ENCODE results near the gene DPT.
"Not testable (repeated sequence)": the region's sequence is repeated elsewhere in the genome, so short reads cannot be mapped to it uniquely, and the experiment has no call there.

The DPT gene

GRCh38 chr1:168772428-168773060, 43.5 kb upstream of the DPT start:
- Histone ChIP-seq H3K4me3 (ENCODE audit: low read length) (no peak overlapping the region), H3K9me2 (replicated peaks; ENCODE audit: insufficient read depth, low read length) (no peaks in the 10 kb centered on the region), H3K79me2 (ENCODE audit: low read length) (no peaks in the 10 kb centered on the region), H3K36me3 (replicated peaks; ENCODE audit: insufficient read depth, low read length) (no peaks in the 10 kb centered on the region), H3K27me3 (replicated peaks; ENCODE audit: insufficient read depth, low read length) (no peaks in the 10 kb centered on the region), H3K4me2 (ENCODE audit: low read depth, low read length) (no peak overlapping the region), H3K9ac (ENCODE audit: low read length) (no peak overlapping the region), H3K4me1 (ENCODE audit: low read length) (no peaks in the 10 kb centered on the region), H3K27ac (ENCODE audit: low read length) (no peak overlapping the region), H3F3A (ENCODE audit: insufficient read depth, low read length) (no peaks in the 10 kb centered on the region), H3K9me3 (replicated peaks; ENCODE audit: insufficient read depth, low read length) (no peaks in the 10 kb centered on the region), H2AFZ (ENCODE audit: low read length) (no peak overlapping the region), H4K20me1 (ENCODE audit: insufficient read depth, low read length) (no peaks in the 10 kb centered on the region)
- no peak for DNase-seq
- TF ChIP-seq EZH2 (optimal IDR thresholded peaks at IDR 0.05; ENCODE audit: low read depth, low read length) (no peak), CTCF (IDR thresholded peaks at IDR 0.05; ENCODE audit: low read length) (no peak), EZH2phosphoT487 (IDR thresholded peaks at IDR 0.05; ENCODE audit: low read length) (no peak)

GRCh38 chr1:168771104-168771630, 42.2 kb upstream of the DPT start:
- Histone ChIP-seq H3K27ac (ENCODE audit: low read length) (no peak overlapping the region), H3K27me3 (replicated peaks; ENCODE audit: insufficient read depth, low read length) (no peaks in the 10 kb centered on the region), H3K9me3 (replicated peaks; ENCODE audit: insufficient read depth, low read length) (no peaks in the 10 kb centered on the region), H3K9ac (ENCODE audit: low read length) (no peak overlapping the region), H3K4me3 (ENCODE audit: low read length) (no peak overlapping the region), H3K9me2 (replicated peaks; ENCODE audit: insufficient read depth, low read length) (no peaks in the 10 kb centered on the region), H2AFZ (ENCODE audit: low read length) (no peak overlapping the region), H4K20me1 (ENCODE audit: insufficient read depth, low read length) (no peaks in the 10 kb centered on the region), H3F3A (ENCODE audit: insufficient read depth, low read length) (no peaks in the 10 kb centered on the region), H3K79me2 (ENCODE audit: low read length) (no peaks in the 10 kb centered on the region), H3K36me3 (replicated peaks; ENCODE audit: insufficient read depth, low read length) (no peaks in the 10 kb centered on the region), H3K4me1 (ENCODE audit: low read length) (no peaks in the 10 kb centered on the region), H3K4me2 (ENCODE audit: low read depth, low read length) (no peak overlapping the region)
- TF ChIP-seq EZH2phosphoT487 (IDR thresholded peaks at IDR 0.05; ENCODE audit: low read length) (no peak), EZH2 (optimal IDR thresholded peaks at IDR 0.05; ENCODE audit: low read depth, low read length) (no peak), CTCF (IDR thresholded peaks at IDR 0.05; ENCODE audit: low read length) (no peak)
- DNase-seq, result no peak

- not testable (repeated sequence) for H3K4me2 ChIP-seq (ENCODE audit: low read depth, low read length); H3K4me3 ChIP-seq (ENCODE audit: low read length); H4K20me1 ChIP-seq (ENCODE audit: insufficient read depth, low read length); H3K36me3 ChIP-seq (replicated peaks; ENCODE audit: insufficient read depth, low read length); DNase-seq; H3K27ac ChIP-seq (ENCODE audit: low read length); H2AFZ ChIP-seq (ENCODE audit: low read length); H3K4me1 ChIP-seq (ENCODE audit: low read length); H3K9me3 ChIP-seq (replicated peaks; ENCODE audit: insufficient read depth, low read length); H3K79me2 ChIP-seq (ENCODE audit: low read length); H3K27me3 ChIP-seq (replicated peaks; ENCODE audit: insufficient read depth, low read length); H3K9ac ChIP-seq (ENCODE audit: low read length); H3F3A ChIP-seq (ENCODE audit: insufficient read depth, low read length); H3K9me2 ChIP-seq (replicated peaks; ENCODE audit: insufficient read depth, low read length)
Measured at GRCh38 chr1:168769893-168770292, 40.9 kb upstream of the DPT start.

- H4K20me1 ChIP-seq (ENCODE audit: insufficient read depth, low read length), result no peaks in the 10 kb centered on the region
- no peak for DNase-seq
- no peak overlapping the region for H3K4me2 ChIP-seq (ENCODE audit: low read depth, low read length)
- no peaks in the 10 kb centered on the region for H3K27me3 ChIP-seq (replicated peaks; ENCODE audit: insufficient read depth, low read length)
- no peaks in the 10 kb centered on the region for H3K9me3 ChIP-seq (replicated peaks; ENCODE audit: insufficient read depth, low read length)
- H3K9ac ChIP-seq (ENCODE audit: low read length), result no peak overlapping the region
- H3K4me3 ChIP-seq (ENCODE audit: low read length), result no peak overlapping the region
- H3K79me2 ChIP-seq (ENCODE audit: low read length), result no peaks in the 10 kb centered on the region
- no peaks in the 10 kb centered on the region for H3F3A ChIP-seq (ENCODE audit: insufficient read depth, low read length)
- no peak for TF ChIP-seq CTCF (IDR thresholded peaks at IDR 0.05; ENCODE audit: low read length)
- no peak for TF ChIP-seq EZH2 (optimal IDR thresholded peaks at IDR 0.05; ENCODE audit: low read depth, low read length)
- no peak for TF ChIP-seq EZH2phosphoT487 (IDR thresholded peaks at IDR 0.05; ENCODE audit: low read length)
- no peaks in the 10 kb centered on the region for H3K9me2 ChIP-seq (replicated peaks; ENCODE audit: insufficient read depth, low read length)
- H3K36me3 ChIP-seq (replicated peaks; ENCODE audit: insufficient read depth, low read length), result no peaks in the 10 kb centered on the region
- no peak overlapping the region for H3K27ac ChIP-seq (ENCODE audit: low read length)
- H2AFZ ChIP-seq (ENCODE audit: low read length), result no peak overlapping the region
- H3K4me1 ChIP-seq (ENCODE audit: low read length), result no peaks in the 10 kb centered on the region
Measured at GRCh38 chr1:168767894-168768584, 39.0 kb upstream of the DPT start.

Data from MM.1S (cell line).